ENCODE measurements around the gene LPCAT2. TPM values are rescaled to one million over a fixed set of nuclear protein-coding genes. Genes with fewer than 3 reads are reported as not detected.

LPCAT2 gene
- total and polyA plus RNA-seq, 2 donors (not counting 3 experiments of a cell fraction or from before 2014, with no cell fraction given), result 64.5 to 72.9 TPM

- H3K9ac ChIP-seq (replicated peaks; ENCODE audit: extremely low read depth, insufficient read depth, low read length), result no peak overlapping the region
- no peaks in the 10 kb centered on the region for H3K79me2 ChIP-seq (ENCODE audit: control insufficient read depth, insufficient read depth, low read length)
- TF ChIP-seq POLR2AphosphoS5 (IDR thresholded peaks at IDR 0.05; ENCODE audit: insufficient read depth, low read depth, low read length), result no peak
- no peak for TF ChIP-seq JUN (IDR thresholded peaks at IDR 0.05; ENCODE audit: borderline replicate concordance, insufficient read depth, insufficient read length, low read depth)
- no peak for TF ChIP-seq EZH2 (IDR thresholded peaks at IDR 0.05; ENCODE audit: borderline replicate concordance, low read depth, low read length, severe bottlenecking)
- TF ChIP-seq, protein P1, sequence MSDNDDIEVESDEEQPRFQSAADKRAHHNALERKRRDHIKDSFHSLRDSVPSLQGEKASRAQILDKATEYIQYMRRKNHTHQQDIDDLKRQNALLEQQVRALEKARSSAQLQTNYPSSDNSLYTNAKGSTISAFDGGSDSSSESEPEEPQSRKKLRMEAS (IDR thresholded peaks at IDR 0.05; ENCODE audit: insufficient read depth, insufficient read length), result no peak
- TF ChIP-seq GATA2 (IDR thresholded peaks at IDR 0.05; ENCODE audit: insufficient read depth, insufficient read length, low read depth, low read length), result no peak
- TF ChIP-seq FOS (IDR thresholded peaks at IDR 0.05; ENCODE audit: borderline replicate concordance, insufficient read depth, low read length), result no peak
- no peak for TF ChIP-seq MYC (IDR thresholded peaks at IDR 0.05; ENCODE audit: low read depth, low read length)
- TF ChIP-seq POLR2A (IDR thresholded peaks at IDR 0.05; ENCODE audit: low read depth, low read length), result no peak
- ChIA-PET CTCF (interaction anchor here (1.0 to 2.2 kb wide), 5 partner anchors 10 to 70 kb away, joined by 3 to 10 read pairs (median 5); no protein-coding TSS in a partner anchor), POLR2A (no interaction called here)
- intact Hi-C loops (cut with micrococcal nuclease) (no loop called here), dilution Hi-C loops (cut with MboI; ENCODE audit: extremely low pct_ligation_motif_present, low sequenced_read_pairs) (no loop called here)
- no peaks in the 10 kb centered on the region for H3K9me3 ChIP-seq (replicated peaks; ENCODE audit: control insufficient read depth, insufficient read depth, low read length)
- peaks cover 11 to 41% of the 10 kb centered on the region in 2 experiments for H3K36me3 ChIP-seq (ENCODE audit: control insufficient read depth in 2 of 2, extremely low read depth in 1 of 2, insufficient read depth in 2 of 2, low read length in 2 of 2)
- H3K27me3 ChIP-seq (ENCODE audit: control insufficient read depth in 2 of 2, insufficient read depth in 2 of 2, low read length in 2 of 2), result no peaks in the 10 kb centered on the region
- H3K4me1 ChIP-seq (ENCODE audit: control insufficient read depth, extremely low read depth, insufficient read depth, low read length), result no peaks in the 10 kb centered on the region
- H3K27ac ChIP-seq (ENCODE audit: insufficient read depth, low read depth, low read length), result no peak overlapping the region
- H3K9me1 ChIP-seq (replicated peaks; ENCODE audit: control insufficient read depth, extremely low read depth, insufficient read depth, low read length), result no peaks in the 10 kb centered on the region
- no peak overlapping the region for H3K4me2 ChIP-seq (ENCODE audit: insufficient read depth, low read length)
- FAIRE-seq (no peak), DNase-seq (ENCODE audit: low read depth, low spot score) (no peak)
- H3K4me3 ChIP-seq (replicated peaks in 1 of 3; ENCODE audit: insufficient read depth in 1 of 3, low read depth in 1 of 3, low read length in 3 of 3), result no peak overlapping the region
- no peaks in the 10 kb centered on the region for H4K20me1 ChIP-seq (replicated peaks; ENCODE audit: control insufficient read depth, extremely low read depth, insufficient read depth, low read length)
- no TSS peak for BruUV-seq (replicated peaks)
- H2AFZ ChIP-seq (ENCODE audit: low read depth, low read length), result no peak overlapping the region
Observed at GRCh38 chr16:55534756-55535155, 25.9 kb downstream of the LPCAT2 start.

GRCh38 chr16:55539049-55539448 lies 30.2 kb downstream of the LPCAT2 start:
- POLR2A ChIA-PET, result interaction anchor here (0.7 kb wide), 1 partner anchor 25 kb away, joined by 7 read pairs; no protein-coding TSS in a partner anchor
- Histone ChIP-seq H3K27me3 (ENCODE audit: control insufficient read depth in 2 of 2, insufficient read depth in 2 of 2, low read length in 2 of 2) (no peaks in the 10 kb centered on the region), H3K4me3 (replicated peaks in 1 of 3; ENCODE audit: insufficient read depth in 1 of 3, low read depth in 1 of 3, low read length in 3 of 3) (no peak overlapping the region), H3K9ac (replicated peaks; ENCODE audit: extremely low read depth, insufficient read depth, low read length) (no peak overlapping the region), H4K20me1 (replicated peaks; ENCODE audit: control insufficient read depth, extremely low read depth, insufficient read depth, low read length) (no peaks in the 10 kb centered on the region), H3K27ac (ENCODE audit: insufficient read depth, low read depth, low read length) (no peak overlapping the region), H3K36me3 (ENCODE audit: control insufficient read depth in 2 of 2, extremely low read depth in 1 of 2, insufficient read depth in 2 of 2, low read length in 2 of 2) (peaks cover 5 to 31% of the 10 kb centered on the region in 2 experiments), H3K4me1 (ENCODE audit: control insufficient read depth, extremely low read depth, insufficient read depth, low read length) (peaks cover 19% of the 10 kb centered on the region), H3K9me1 (replicated peaks; ENCODE audit: control insufficient read depth, extremely low read depth, insufficient read depth, low read length) (no peaks in the 10 kb centered on the region), H3K79me2 (ENCODE audit: control insufficient read depth, insufficient read depth, low read length) (no peaks in the 10 kb centered on the region), H3K9me3 (replicated peaks; ENCODE audit: control insufficient read depth, insufficient read depth, low read length) (no peaks in the 10 kb centered on the region), H2AFZ (ENCODE audit: low read depth, low read length) (no peak overlapping the region), H3K4me2 (ENCODE audit: insufficient read depth, low read length) (no peak overlapping the region)
- no peak for FAIRE-seq
- CTCF ChIA-PET, result interaction anchor here (0.7 to 5.6 kb wide), 6 partner anchors 11 to 74 kb away, joined by 3 to 28 read pairs (median 4); no protein-coding TSS in a partner anchor
- dilution Hi-C loops (cut with MboI; ENCODE audit: extremely low pct_ligation_motif_present, low sequenced_read_pairs) (no loop called here), intact Hi-C loops (cut with micrococcal nuclease) (loop anchor here (1.0 kb wide), 1 partner anchor 70 kb away; no protein-coding TSS in a partner anchor)
- TF ChIP-seq POLR2A (IDR thresholded peaks at IDR 0.05; ENCODE audit: low read depth, low read length) (no peak), GATA2 (IDR thresholded peaks at IDR 0.05; ENCODE audit: insufficient read depth, insufficient read length, low read depth, low read length) (no peak), POLR2AphosphoS5 (IDR thresholded peaks at IDR 0.05; ENCODE audit: insufficient read depth, low read depth, low read length) (no peak), MYC (IDR thresholded peaks at IDR 0.05; ENCODE audit: low read depth, low read length) (no peak), FOS (IDR thresholded peaks at IDR 0.05; ENCODE audit: borderline replicate concordance, insufficient read depth, low read length) (no peak)
- TF ChIP-seq, protein P2, sequence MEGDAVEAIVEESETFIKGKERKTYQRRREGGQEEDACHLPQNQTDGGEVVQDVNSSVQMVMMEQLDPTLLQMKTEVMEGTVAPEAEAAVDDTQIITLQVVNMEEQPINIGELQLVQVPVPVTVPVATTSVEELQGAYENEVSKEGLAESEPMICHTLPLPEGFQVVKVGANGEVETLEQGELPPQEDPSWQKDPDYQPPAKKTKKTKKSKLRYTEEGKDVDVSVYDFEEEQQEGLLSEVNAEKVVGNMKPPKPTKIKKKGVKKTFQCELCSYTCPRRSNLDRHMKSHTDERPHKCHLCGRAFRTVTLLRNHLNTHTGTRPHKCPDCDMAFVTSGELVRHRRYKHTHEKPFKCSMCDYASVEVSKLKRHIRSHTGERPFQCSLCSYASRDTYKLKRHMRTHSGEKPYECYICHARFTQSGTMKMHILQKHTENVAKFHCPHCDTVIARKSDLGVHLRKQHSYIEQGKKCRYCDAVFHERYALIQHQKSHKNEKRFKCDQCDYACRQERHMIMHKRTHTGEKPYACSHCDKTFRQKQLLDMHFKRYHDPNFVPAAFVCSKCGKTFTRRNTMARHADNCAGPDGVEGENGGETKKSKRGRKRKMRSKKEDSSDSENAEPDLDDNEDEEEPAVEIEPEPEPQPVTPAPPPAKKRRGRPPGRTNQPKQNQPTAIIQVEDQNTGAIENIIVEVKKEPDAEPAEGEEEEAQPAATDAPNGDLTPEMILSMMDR (IDR thresholded peaks at IDR 0.05; ENCODE audit: extremely low read depth in 1 of 2, insufficient read depth in 1 of 2, low read depth in 1 of 2, low read length in 2 of 2), result no peak
- TF ChIP-seq, protein P1 (IDR thresholded peaks at IDR 0.05; ENCODE audit: insufficient read depth, insufficient read length), result no peak
- no TSS peak for BruUV-seq (replicated peaks)
- no peak for DNase-seq (ENCODE audit: low read depth, low spot score)
